Measurements from ENCODE around the gene CFAP61.

CFAP61 gene

GRCh38 chr20:20174089-20174835, 121.9 kb downstream of the CFAP61 start:
- DNase-seq: no peak

GRCh38 chr20:20181322-20181721, 129.0 kb downstream of the CFAP61 start:
- DNase-seq: no peak

- DNase-seq: no peak
Measured at GRCh38 chr20:20184149-20184548, 131.8 kb downstream of the CFAP61 start.

- DNase-seq: no peak
Measured at GRCh38 chr20:20184706-20185105, 132.4 kb downstream of the CFAP61 start.

GRCh38 chr20:20188647-20189046, 136.3 kb downstream of the CFAP61 start:
- DNase-seq: no peak

- no peak for DNase-seq
Measured at GRCh38 chr20:20192366-20192765, 140.0 kb downstream of the CFAP61 start.

- DNase-seq: no peak
Measured at GRCh38 chr20:20195021-20195705, 142.8 kb downstream of the CFAP61 start.

- no peak for DNase-seq
Measured at GRCh38 chr20:20196610-20197009, 144.3 kb downstream of the CFAP61 start.

GRCh38 chr20:20198011-20198410, 145.7 kb downstream of the CFAP61 start:
- DNase-seq: no peak

- DNase-seq: peak; percentile 40 to 47
Measured at GRCh38 chr20:20199361-20200160, 147.2 kb downstream of the CFAP61 start.

GRCh38 chr20:20201124-20201523, 148.8 kb downstream of the CFAP61 start:
- no peak for DNase-seq

- peak in 1 of 2 experiments; percentile 56 for DNase-seq
Measured at GRCh38 chr20:20201639-20202038, 149.3 kb downstream of the CFAP61 start.

- DNase-seq: no peak
Measured at GRCh38 chr20:20202768-20203167, 150.4 kb downstream of the CFAP61 start.

- no peak for DNase-seq
Measured at GRCh38 chr20:20203784-20204183, 151.5 kb downstream of the CFAP61 start.

GRCh38 chr20:20204256-20204655, 151.9 kb downstream of the CFAP61 start:
- DNase-seq: peak; percentile 88 to 89

- DNase-seq: no peak
Measured at GRCh38 chr20:20205141-20205861, 153.0 kb downstream of the CFAP61 start.

GRCh38 chr20:20205862-20206236, 153.5 kb downstream of the CFAP61 start:
- DNase-seq: no peak

- DNase-seq: no peak
Measured at GRCh38 chr20:20206788-20207187, 154.5 kb downstream of the CFAP61 start.

GRCh38 chr20:20207291-20207690, 155.0 kb downstream of the CFAP61 start:
- DNase-seq: peak; percentile 83 to 87

- DNase-seq: no peak
Measured at GRCh38 chr20:20207872-20208271, 155.5 kb downstream of the CFAP61 start.

GRCh38 chr20:20209684-20210083, 157.4 kb downstream of the CFAP61 start:
- DNase-seq: peak in 1 of 2 experiments; percentile 62

GRCh38 chr20:20210327-20210726, 158.0 kb downstream of the CFAP61 start:
- peak; percentile 56 to 81 for DNase-seq

GRCh38 chr20:20210943-20211273, 158.6 kb downstream of the CFAP61 start:
- peak in 1 of 2 experiments; percentile 71 for DNase-seq

All from SHP77 (cell line).